NCI-H2029 (cell line): ENCODE results near the gene EMSY.
A peak's percentile ranks its signal among the peaks of the same experiment; 100 is the strongest.

Experiments
- DNase-seq: peaks from one replicate; lab custom pipeline; 2025; lab: John Stamatoyannopoulos, UW

The EMSY gene

DNA sequence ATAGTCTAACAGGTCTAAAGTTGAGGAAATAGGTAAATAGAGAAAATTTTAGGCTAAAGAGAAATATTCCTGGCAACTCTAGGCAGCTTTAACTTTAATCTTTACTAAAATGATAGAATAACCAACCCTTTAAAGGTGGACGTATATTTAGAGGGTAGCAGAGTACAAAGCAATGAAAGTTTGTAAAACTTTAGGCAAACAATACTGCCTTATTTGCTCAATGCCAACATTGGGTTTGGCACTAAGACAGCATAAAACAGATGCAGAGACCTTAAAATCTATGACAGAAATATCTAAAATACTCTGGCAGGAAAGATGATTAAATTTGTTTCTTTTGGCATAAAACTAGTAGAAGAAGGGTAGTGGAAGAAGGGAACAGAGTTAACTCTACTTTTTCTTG, 70.7 kb downstream of the EMSY start:
- no peak for DNase-seq

DNA sequence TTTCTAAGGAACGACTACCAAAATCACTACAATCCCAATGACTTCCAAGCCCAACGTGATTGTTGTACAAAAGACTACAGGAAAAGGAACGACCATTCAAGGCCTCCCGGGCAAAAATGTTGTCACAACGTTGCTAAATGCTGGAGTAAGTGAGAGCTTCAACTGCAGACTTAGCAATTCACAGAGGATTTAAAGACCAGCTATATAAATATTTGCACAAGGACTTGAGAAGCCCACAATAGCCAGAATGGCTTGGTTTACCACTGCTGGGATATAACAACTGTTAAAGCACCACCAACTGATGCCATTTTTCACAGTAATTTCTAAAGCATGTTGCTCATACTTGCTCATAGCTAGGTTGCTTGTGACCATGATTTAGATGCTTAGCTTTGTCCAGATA, 78.3 kb downstream of the EMSY start:
- peak; percentile 57 for DNase-seq

DNA sequence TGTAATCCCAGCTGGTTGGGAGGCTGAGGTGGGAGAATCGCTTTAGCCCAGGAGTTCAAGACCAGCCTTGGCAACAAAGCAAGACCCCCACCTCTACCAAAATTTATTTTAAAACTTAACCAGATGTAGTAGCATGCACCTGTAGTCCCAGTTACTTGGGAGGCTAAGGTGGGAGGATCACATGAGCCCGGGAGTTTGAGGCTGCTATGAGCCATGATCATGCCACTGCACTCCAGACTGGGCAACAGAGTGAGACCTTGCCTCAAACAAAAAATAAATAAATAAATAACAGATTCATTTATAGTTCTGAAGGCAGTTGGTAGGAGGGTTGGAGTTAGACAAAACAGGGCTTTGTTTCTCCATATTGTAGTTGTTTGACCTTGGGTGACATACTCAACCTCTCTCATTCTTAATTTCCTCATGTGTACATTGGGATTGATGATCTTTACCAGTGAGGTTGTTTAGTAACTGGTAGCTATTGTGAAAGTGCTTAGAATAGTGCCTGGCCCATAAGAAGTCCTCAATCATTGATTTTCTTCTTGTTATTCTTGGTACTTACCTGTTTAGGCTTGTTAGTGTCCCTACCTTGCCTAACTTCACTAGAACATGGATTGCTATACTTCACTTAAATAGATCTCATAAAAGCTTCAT, 79.1 kb downstream of the EMSY start:
- DNase-seq, result no peak

DNA sequence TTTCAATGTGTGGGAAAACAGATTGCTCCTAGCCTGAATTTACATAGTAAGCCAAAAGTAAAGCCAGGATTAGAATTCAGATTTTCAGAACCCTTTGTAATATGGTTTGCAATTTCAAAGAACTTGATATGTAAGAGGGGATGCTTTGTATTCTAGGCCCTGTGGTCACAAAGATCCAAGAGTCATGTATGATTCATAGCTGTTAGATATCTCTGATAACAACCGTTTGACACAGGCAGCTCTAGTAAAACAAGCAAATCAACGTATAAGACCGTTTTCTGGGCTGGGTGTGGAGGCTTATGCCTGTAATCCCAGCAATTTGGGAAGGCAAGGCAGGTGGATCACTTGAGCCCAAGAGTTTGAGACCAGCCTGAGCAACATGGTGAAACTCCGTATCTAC, 79.6 kb downstream of the EMSY start:
- no peak for DNase-seq

DNA sequence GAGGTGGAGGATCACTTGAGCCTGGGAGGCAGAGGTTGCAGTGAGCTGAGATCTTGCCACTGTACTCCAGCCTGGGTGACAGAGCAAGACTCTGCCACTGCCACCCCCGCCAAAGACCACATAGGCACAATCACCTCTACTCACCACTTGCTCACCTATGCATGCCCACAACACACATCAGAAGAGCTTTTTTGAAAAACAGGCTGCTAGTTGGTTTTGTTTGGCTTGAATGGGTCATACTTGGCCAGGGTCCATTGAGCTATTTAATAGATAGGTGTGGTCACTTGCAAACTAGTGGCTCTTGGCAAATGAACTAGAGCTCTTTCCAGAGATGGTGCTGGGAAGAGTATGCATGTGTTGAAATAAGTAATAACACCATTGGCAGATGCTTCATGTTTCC, 80.1 kb downstream of the EMSY start:
- DNase-seq, result peak; percentile 72

DNA sequence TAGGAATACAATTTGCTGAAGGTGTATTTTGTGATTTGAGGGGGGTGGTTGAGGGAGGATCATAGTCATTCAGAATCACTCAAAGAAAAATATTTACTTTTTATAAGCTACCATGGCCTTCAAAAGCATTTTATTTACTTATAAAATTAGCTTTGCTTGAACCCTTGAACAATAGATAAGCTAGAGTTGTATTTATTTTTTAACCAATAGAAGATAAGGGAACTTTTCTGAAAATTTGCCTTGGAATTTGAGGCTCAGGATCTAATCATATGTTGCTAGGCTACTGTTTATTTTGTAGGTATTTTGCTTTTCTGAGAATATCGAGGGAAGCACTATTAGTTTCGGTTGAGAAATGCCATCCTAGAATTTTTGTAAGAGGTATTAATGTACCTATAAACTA, 82.1 kb downstream of the EMSY start:
- no peak for DNase-seq

DNA sequence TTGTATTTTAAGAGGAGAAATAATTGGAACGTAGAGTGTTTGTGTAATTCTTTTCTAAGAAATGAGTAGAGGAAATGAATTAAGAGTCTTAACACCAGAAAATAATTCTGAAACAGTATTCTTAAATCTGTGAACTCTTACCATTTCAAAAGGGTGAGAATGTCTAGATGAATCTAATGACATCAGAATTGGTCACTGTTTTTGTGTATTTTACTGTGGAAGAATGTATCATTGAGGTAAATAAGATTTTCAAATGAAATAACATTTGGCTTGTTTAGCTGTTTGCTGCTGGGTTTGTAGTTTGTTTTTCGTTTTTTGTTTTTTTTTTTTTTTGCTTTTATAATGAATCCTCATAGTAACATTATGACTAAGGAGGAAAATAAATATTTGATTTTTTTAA, 97.6 kb downstream of the EMSY start:
- DNase-seq, result no peak

DNA sequence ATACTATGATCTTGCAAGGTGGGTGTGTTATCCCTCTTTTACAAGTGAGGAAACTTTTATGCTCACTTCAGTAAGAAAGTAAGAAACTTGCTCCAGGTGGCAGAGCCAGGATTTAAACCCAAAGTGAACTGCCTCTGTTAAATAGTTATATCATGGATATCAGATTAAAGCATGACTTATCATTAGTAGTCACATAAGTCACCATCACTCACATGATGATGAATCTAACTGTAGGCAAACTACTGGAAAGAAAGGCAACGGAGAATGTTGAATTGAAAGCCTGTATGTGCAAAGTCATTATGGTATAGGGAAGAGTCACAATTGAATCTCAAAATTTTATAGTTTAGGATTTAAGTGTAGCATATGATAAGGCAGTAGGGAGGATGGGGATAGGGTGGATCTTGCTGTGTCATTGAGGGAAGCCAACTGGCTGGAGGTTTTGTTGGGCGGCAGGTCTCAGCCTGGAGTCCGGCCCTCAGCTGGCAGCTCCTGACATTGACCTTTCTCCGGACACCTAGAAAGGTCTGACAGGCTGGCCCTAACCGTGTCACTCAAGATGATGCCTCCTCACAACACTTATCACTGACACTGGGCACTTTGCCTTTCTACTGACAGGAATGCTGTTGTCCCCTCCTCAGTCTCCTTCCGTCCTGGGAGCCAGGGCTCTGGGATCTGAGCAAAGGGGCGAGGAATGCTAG, 98.3 kb downstream of the EMSY start:
- DNase-seq, result no peak

DNA sequence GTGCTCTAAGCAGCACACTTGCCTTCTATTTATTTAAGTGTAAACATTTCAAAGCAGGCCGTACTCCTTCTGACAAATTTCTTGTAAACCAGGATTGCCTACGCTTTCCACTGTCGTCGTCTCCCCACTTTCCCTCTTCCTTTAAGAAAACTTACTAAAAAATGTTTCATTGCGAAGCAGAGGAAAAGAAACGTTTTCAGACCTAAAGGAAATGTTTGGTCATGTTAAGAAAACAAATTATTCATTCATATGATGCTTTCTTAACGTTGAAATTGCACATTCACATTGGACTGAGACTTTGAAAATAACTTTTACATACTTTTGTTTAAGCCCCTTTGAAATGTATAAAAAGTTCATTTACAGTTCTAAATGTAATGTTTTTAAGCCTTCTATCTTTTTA, 106.0 kb downstream of the EMSY start:
- no peak for DNase-seq

DNA sequence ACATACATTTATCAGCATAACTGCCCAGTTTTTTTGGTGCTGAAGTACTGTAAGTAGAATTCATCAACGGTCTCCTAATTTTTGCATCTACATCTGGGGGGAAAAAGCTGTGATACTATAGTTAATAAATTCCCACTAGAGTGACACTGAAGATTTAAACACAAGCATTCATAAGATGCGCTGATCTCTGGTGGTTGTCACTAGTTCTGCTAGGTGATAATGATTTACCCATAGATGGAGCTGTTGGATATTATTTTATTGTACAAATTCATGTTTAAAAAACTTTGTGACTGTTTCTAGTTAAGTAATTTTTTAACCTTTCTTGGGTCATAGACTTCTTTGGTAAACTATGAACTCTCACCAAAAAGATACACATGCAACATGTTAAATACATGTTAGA, 106.6 kb downstream of the EMSY start:
- no peak for DNase-seq

DNA sequence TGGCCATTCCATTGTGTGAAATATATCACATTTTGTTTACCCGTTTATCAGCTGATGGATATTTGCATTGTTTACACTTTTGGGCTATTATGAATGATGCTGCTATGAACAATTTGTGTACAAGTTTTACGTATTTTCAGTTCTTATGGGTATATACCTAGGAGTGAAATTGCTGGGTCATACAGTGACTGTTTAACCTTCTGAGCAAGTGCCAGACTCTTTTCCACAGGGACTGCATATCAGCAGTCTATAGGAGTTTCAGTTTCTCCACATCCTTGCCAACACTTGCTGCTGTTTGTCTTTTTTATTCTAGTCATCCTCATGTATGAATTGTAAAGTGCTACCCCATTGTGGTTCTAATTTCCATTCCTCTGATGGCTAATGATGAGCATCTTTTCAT, 108.2 kb downstream of the EMSY start:
- no peak for DNase-seq

DNA sequence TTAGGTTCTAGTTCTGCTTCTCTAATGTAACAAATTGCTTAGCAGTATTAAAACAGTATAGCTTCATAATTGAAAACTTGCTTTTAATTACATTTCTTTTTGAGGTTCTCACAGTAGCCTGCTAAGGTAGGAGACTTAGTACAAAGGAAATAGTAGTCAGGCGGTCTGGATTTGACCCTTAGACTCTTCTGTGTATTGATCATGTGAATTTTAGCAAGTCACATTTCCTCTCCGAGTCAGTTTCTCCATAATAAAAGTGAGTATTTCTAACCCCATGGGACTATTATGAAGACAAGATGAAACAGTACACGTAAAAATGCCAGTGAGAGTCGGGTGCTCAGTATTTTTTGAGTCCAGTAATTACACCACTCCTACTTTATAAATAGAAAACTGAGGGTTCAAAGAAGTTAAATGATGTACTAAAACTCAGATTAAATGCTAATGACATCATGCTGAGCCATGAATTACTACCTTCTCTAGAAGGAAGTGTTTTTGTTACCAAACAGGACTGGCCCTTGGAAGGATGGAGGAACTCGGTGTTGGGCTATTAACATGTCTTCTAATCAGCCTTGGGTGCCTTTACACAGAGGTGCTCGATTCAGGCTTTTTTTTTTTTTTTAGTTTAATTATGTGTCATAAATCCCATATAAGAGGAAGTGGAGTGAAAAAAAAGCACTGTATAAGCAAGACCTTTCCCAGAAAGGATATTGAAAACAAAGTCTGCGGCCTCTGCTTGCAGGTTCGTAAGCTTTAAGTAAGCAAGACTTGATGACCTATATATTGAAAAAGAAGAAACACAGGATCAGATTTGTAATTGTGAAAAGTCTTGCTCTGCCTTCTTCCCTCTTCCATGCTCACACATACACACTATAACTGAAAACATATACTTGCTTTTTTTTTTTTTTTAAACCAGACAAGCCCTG, 109.0 kb downstream of the EMSY start:
- no peak for DNase-seq

DNA sequence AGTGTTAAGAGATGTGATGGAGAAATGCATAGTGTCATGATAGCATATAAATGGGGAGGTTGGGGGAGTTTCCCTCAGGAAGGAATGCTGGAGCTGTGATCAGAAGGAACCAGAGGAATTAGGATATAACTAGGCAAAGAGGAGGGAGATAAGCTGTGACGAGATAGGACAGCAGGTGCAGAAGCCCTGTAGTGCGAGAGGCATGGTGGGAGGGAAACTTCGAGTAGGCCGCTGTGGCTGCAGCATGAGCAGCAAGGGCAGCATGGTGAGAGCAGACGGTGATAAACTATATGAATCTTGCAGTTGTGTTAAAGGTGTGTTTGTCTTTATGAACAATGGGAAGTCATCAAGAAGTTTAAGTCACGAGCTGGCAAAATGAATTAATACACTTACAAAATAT, 109.9 kb downstream of the EMSY start:
- no peak for DNase-seq

DNA sequence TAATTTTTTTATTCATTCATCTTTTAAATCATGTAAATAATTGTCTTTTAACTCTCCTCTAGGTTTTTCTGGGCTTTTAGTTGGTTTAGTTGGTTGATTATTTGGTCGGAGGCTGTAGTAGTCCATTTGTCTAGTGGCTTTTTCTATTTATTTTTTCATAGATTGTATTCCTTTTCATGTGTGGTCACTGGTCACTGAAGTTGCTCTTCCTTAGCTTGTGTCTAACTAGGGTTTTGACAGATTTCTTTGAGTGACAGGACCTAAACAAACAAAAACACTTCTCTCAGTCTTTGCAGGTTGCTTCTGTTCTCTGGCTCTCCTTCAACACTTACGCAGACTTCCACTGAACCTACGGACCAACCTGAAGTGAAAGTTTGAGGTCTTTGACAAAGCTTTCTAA, 112.6 kb downstream of the EMSY start:
- DNase-seq, result no peak

DNA sequence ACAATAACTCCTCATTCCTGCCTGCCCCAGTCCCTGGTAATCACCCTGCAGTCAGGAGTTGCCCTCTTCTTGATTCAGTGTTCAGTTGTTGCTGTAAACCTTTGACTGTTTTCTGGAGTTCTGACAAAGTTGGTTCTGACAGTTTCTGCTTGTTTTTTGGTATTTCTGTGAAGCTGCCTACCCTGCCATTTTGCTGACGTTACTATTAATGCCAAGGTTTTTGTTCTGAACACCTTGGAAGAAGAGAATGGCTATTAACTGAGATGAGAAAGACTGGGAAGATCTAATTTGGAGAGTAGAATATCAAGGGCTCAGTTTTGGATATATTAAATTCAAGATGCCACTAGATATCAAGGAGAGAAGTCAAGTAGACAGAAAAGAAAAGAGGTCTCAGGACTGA, 113.7 kb downstream of the EMSY start:
- no peak for DNase-seq

DNA sequence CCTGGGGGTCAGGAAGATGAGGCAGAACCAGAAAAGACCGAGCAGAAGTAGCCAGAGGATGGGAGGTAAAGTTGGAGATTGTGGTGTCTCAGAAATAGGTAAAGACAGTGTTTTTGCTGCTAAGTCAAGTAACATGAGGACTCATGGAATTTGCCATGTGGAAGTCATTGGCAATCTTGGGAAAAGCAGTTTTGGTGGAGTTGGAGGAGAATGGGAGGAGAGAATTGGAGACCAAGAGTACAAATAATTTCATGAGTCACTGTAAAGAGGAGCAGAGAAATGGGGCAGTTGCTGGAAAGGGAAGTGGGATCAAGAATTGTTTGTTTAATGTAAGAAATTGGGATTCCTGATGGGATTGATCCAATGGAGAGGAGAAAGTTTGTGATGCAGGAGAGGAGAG, 114.1 kb downstream of the EMSY start:
- no peak for DNase-seq

DNA sequence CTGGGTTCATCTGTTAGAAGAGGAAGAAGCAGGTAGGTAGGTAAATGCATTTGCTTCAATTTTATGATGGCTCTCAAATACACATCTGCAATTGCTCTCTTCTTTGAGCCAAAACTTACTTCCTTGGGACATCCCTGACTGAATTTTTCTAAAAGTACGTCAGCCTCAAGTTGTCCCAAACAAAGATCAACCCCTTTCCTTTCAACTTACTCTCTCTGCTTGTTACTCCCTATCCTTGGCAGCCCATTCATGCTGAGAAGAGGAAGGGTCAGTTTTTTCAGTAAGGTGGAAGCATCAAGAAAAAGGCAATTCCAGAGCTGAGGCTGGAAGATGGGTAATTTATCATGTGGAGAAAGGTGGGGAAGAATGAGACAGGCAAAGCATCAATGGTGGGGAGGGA, 114.5 kb downstream of the EMSY start:
- no peak for DNase-seq

DNA sequence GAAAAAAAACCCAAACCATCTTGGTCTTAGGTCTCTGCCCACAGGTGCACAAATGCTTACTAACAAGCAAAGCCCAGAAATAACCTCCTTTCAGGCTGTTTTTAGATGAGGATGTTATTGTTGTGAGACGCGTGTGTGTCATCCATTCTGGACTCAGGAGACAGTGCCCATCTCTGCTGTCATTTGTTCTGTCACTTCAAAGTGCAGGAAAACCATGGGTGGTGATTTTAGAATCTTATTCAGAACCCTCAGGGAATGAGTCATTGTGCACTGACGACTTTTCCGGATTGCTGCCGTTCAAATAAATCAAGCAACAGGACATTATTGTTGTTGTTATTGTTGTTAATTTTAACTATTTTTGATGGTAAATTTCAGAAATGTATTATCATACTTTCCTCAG, 115.4 kb downstream of the EMSY start:
- no peak for DNase-seq

DNA sequence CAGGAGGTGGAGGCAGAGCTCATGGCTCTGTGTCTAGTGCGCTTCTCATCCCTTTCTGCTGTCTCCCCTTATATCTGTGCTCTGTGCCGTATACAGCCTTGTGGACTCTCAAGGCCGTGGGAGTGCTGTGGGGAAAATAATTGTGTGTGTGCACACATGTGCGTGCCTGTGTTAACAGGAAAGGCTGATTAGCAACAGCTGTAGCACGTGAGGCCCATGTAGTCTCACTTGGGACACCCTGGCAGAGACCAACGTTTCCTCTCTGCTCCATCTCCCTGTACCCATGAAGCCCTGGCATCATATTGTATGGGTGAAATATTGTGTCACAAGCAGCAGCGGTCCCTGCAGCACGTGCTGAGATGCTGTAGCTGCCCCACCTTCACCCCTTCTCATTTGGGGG, 116.4 kb downstream of the EMSY start:
- DNase-seq, result no peak

DNA sequence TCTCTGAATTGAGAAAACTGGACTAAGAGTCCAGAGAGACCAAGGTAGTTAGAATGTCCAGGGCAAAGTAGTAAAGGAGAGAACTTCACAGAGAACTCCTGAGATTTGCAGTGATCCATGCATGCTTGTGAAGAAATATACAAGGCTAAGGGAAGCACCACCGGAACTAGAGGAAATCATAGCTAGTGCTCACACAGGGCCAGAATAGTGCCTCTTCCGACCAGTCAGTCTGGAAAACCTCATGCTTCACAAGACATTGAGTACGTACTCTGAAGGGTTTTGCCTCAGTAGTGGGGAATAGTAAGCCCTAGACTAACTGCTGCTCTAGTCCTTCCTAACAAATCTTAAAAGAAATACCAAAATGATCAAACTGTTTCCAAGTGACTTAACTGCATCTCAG, 117.7 kb downstream of the EMSY start:
- DNase-seq, result no peak

DNA sequence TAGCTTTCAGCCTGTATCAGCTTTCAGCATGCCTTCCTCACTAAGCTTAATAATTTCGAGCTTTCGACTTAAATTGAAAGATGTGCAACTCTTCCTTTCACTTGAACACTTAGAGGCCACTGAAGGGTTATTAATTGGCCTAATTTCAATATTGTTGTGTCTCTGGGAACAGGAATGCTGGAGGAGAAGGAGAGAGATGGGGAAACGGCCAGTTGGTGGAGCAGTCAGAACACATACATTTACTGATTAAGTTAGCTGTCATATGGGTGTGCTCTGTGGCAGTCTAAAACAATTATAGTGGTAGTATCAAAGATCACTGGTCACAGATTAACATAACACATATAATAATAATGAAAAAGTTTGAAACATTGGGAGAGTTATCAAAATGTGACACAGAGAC, 119.5 kb downstream of the EMSY start:
- DNase-seq, result no peak

DNA sequence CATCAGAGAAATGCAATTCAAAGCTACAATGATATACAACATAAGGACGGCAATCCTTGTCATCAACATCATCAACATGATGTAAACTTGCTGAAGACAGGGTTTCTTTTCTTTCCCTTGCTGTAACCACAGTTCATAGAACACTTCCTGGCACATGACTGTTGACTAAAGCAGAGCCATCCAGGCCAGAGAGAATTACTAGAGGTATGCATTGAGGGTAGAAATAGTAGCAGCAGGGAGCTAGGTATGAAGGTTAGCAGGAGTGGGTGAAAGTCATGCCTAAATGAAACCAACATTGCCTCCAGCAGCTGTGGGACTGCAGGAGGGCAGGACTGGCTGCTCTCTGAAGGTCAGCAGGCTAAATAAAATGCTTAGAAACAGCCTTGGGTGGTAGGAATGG, 122.0 kb downstream of the EMSY start:
- DNase-seq, result no peak

DNA sequence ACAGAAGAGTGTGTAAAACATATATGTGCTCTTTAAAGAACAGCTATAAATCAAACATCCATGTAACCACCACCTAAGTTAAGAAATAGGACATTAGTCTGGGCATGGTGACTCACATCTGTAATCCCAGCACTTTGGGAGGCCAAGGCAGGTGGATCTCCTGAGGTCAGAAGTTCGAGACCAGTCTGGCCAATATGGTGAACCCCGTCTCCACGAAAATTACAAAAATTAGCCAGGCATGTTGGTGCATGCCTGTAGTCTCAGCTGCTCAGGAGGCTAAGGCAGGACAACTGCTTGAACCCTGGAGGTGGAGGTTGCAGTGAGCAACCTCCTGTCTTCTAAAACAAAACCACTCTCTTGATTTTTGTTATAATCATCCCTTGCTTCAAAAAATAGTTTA, 122.4 kb downstream of the EMSY start:
- DNase-seq, result no peak
